GM23338 (cell line): Measurements from ENCODE around the gene ZNF644. TPM values are rescaled to one million over a fixed set of nuclear protein-coding genes. Genes with fewer than 3 reads are reported as not detected.

Source experiments
- ATAC-seq: fragments of 200-7000 bp; cut with Tn5 transposase; 3 replicates; pipeline ENCODE4 v1.9.1; 2020
- DNase-seq: peaks from one replicate; pipeline ENCODE4 v3.0.0-alpha.2; 2015; ENCODE audit warnings: low spot score
- H2AFZ ChIP-seq: fragments of 200-600 bp; sonication (generic); 2 replicates; pipeline ENCODE4 v1.8.0; 2016; ENCODE audit warnings: antibody characterized with exemption, mild to moderate bottlenecking, moderate library complexity
- H3F3A ChIP-seq: fragments of 200-600 bp; sonication (generic); replicated peaks from 2 replicates; pipeline ENCODE4 v1.8.0; 2017; ENCODE audit warnings: antibody characterized with exemption, mixed run types, low read depth
- H3K27ac ChIP-seq: fragments of 200-600 bp; sonication (generic); 2 replicates; pipeline ENCODE4 v1.6.1; 2016; ENCODE audit warnings: low read depth
- H3K27me3 ChIP-seq: fragments of 200-600 bp; sonication (generic); 2 replicates; pipeline ENCODE4 v1.8.0; 2016; ENCODE audit warnings: mild to moderate bottlenecking, mixed run types, moderate library complexity; ENCODE audit not compliant: insufficient read depth
- H3K36me3 ChIP-seq: fragments of 200-600 bp; sonication (generic); 2 replicates; pipeline ENCODE4 v1.8.0; 2016; ENCODE audit warnings: mild to moderate bottlenecking; ENCODE audit not compliant: insufficient read depth
- H3K4me1 ChIP-seq: fragments of 200-600 bp; sonication (generic); 2 replicates; pipeline ENCODE4 v1.8.0; 2016; ENCODE audit warnings: mild to moderate bottlenecking, moderate library complexity; ENCODE audit not compliant: insufficient read depth
- H3K4me2 ChIP-seq: fragments of 200-600 bp; sonication (generic); 2 replicates; pipeline ENCODE4 v1.7.1; 2017; ENCODE audit warnings: mixed run types
- H3K4me3 ChIP-seq: fragments of 200-600 bp; sonication (generic); 2 replicates; pipeline ENCODE4 v1.6.1; 2016; ENCODE audit warnings: mixed run types
- H3K79me2 ChIP-seq: fragments of 200-600 bp; sonication (generic); replicated peaks from 2 replicates; pipeline ENCODE4 v1.8.0; 2017; ENCODE audit warnings: mild to moderate bottlenecking; ENCODE audit not compliant: insufficient read depth
- H3K9me2 ChIP-seq: fragments of 200-600 bp; sonication (generic); 2 replicates; pipeline ENCODE4 v1.8.0; 2017; ENCODE audit not compliant: insufficient read depth
- H4K20me1 ChIP-seq: fragments of 200-600 bp; sonication (generic); replicated peaks from 2 replicates; pipeline ENCODE4 v1.8.0; 2017; ENCODE audit warnings: mild to moderate bottlenecking; ENCODE audit not compliant: insufficient read depth
- H3K27ac Mint-ChIP-seq: 2 replicates; pipeline ENCODE4 v1.8.0; 2020; ENCODE audit warnings: inconsistent platforms, mild to moderate bottlenecking, moderate library complexity, mixed read lengths
- H3K27me3 Mint-ChIP-seq: 3 replicates; pipeline ENCODE4 v1.8.0; 2022; ENCODE audit warnings: low read depth, mild to moderate bottlenecking, moderate library complexity, mixed read lengths, inconsistent platforms; ENCODE audit not compliant: insufficient read depth, poor library complexity
- H3K36me3 Mint-ChIP-seq: 3 replicates; pipeline ENCODE4 v1.8.0; 2021; ENCODE audit warnings: low read depth, mild to moderate bottlenecking, inconsistent platforms, moderate library complexity, mixed read lengths
- H3K4me1 Mint-ChIP-seq: 3 replicates; pipeline ENCODE4 v1.8.0; 2020; ENCODE audit warnings: mild to moderate bottlenecking, inconsistent platforms, mixed read lengths
- H3K4me3 Mint-ChIP-seq: 3 replicates; pipeline ENCODE4 v1.8.0; 2021; ENCODE audit warnings: moderate library complexity, mild to moderate bottlenecking, inconsistent platforms, mixed read lengths
- H3K9me3 Mint-ChIP-seq: 3 replicates; pipeline ENCODE4 v1.8.0; 2020; ENCODE audit warnings: moderate library complexity, mild to moderate bottlenecking, inconsistent platforms, mixed read lengths
- CREB1 ChIP-seq: fragments of 250-450 bp; sonication (Bioruptor Pico); IDR thresholded peaks from 2 replicates; pipeline ENCODE4 v1.5.0; 2020; ENCODE audit warnings: low read depth, mild to moderate bottlenecking, moderate library complexity
- EZH2 ChIP-seq: fragments of 200-600 bp; sonication (generic); IDR thresholded peaks from one replicate; pipeline ENCODE4 v1.8.0; 2017; ENCODE audit warnings: antibody characterized with exemption, mild to moderate bottlenecking, low read depth; ENCODE audit not compliant: unreplicated experiment
- EZH2phosphoT487 ChIP-seq: fragments of 200-600 bp; sonication (generic); IDR thresholded peaks from one replicate; pipeline ENCODE4 v1.8.1; 2018; ENCODE audit warnings: antibody characterized with exemption; ENCODE audit not compliant: unreplicated experiment
- NANOG ChIP-seq: IDR thresholded peaks from 2 replicates; pipeline ENCODE4 v1.6.1; 2016; ENCODE audit warnings: antibody characterized with exemption, borderline replicate concordance
- STAT1 ChIP-seq: IDR thresholded peaks from one replicate; pipeline ENCODE4 v1.6.1; 2016; ENCODE audit warnings: antibody characterized with exemption; ENCODE audit not compliant: unreplicated experiment
- ZNF331 ChIP-seq: fragments of 250-450 bp; sonication (Bioruptor Pico); IDR thresholded peaks from 2 replicates; pipeline ENCODE4 v1.5.0; 2020; ENCODE audit warnings: low read depth, mild to moderate bottlenecking, moderate library complexity
- polyA plus RNA-seq: library from polyadenylated mRNA; unstranded; fragments of >200 nt; fragmentation: Nextera tagmentation; extraction: Ambion mirVana; gene quantifications from 2 replicates; pipeline ENCODE4 v1.2.1, GENCODE V29; 2016
- total RNA-seq: library from RNA; depleted of rRNA; stranded (reverse); fragments of >200 nt; shearing (Covaris generic); gene quantifications from 2 replicates; pipeline ENCODE4 v1.2.3, GENCODE V29; 2014
- TF ChIP-seq, protein P1 (sequence below), 2 experiments: fragments of 200-600 bp in 1 of 2; sonication (generic) in 1 of 2; conservative IDR thresholded peaks; 2 replicates each; pipeline versions ENCODE4 v1.5.1 to v1.6.1; 2016 to 2017; ENCODE audit warnings: antibody characterized with exemption in 2 of 2, low read depth in 2 of 2, mild to moderate bottlenecking in 2 of 2, moderate library complexity in 1 of 2
- TF ChIP-seq, protein P2 (sequence below): IDR thresholded peaks from 2 replicates; pipeline ENCODE4 v1.6.1; 2016; ENCODE audit warnings: antibody characterized with exemption
- TF ChIP-seq, protein P3 (sequence below): IDR thresholded peaks from one replicate; pipeline ENCODE4 v1.6.1; 2018; ENCODE audit warnings: antibody characterized with exemption; ENCODE audit not compliant: unreplicated experiment

Gene ZNF644
- total and polyA plus RNA-seq, 2 experiments from 2014 or later: 101 to 103 TPM

DNA sequence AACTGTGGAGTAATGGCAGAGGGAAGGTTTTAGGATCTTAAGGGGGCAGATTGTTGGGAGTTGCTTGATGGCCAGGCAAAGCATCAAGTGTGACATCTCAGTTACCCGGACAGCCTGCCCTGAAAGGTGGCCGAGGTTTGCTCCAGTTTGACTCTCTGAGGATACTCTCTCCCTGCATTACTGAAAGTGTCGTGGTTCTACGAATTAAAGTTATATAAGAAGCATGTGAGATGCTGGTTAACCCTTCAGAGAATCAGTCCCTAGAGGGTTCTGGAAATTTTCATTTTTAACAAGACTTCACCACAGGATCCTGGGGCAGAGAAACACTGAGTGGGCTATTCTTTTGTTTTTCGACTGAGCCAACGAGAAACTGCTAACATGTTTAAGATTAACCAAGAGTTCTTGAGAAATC lies 689 bp upstream of the ZNF644 start (continued):
- TF ChIP-seq, protein P1, sequence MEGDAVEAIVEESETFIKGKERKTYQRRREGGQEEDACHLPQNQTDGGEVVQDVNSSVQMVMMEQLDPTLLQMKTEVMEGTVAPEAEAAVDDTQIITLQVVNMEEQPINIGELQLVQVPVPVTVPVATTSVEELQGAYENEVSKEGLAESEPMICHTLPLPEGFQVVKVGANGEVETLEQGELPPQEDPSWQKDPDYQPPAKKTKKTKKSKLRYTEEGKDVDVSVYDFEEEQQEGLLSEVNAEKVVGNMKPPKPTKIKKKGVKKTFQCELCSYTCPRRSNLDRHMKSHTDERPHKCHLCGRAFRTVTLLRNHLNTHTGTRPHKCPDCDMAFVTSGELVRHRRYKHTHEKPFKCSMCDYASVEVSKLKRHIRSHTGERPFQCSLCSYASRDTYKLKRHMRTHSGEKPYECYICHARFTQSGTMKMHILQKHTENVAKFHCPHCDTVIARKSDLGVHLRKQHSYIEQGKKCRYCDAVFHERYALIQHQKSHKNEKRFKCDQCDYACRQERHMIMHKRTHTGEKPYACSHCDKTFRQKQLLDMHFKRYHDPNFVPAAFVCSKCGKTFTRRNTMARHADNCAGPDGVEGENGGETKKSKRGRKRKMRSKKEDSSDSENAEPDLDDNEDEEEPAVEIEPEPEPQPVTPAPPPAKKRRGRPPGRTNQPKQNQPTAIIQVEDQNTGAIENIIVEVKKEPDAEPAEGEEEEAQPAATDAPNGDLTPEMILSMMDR (conservative IDR thresholded peaks at IDR 0.05; ENCODE audit: low read depth in 2 of 2): no peak
- TF ChIP-seq STAT1 (no peak), ZNF331 (CRISPR knock-in tag) (no peak), CREB1 (CRISPR knock-in tag) (no peak), EZH2phosphoT487 (no peak), EZH2 (no peak)
- TF ChIP-seq, protein P2, sequence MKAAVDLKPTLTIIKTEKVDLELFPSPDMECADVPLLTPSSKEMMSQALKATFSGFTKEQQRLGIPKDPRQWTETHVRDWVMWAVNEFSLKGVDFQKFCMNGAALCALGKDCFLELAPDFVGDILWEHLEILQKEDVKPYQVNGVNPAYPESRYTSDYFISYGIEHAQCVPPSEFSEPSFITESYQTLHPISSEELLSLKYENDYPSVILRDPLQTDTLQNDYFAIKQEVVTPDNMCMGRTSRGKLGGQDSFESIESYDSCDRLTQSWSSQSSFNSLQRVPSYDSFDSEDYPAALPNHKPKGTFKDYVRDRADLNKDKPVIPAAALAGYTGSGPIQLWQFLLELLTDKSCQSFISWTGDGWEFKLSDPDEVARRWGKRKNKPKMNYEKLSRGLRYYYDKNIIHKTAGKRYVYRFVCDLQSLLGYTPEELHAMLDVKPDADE: no peak
- TF ChIP-seq, protein P3, sequence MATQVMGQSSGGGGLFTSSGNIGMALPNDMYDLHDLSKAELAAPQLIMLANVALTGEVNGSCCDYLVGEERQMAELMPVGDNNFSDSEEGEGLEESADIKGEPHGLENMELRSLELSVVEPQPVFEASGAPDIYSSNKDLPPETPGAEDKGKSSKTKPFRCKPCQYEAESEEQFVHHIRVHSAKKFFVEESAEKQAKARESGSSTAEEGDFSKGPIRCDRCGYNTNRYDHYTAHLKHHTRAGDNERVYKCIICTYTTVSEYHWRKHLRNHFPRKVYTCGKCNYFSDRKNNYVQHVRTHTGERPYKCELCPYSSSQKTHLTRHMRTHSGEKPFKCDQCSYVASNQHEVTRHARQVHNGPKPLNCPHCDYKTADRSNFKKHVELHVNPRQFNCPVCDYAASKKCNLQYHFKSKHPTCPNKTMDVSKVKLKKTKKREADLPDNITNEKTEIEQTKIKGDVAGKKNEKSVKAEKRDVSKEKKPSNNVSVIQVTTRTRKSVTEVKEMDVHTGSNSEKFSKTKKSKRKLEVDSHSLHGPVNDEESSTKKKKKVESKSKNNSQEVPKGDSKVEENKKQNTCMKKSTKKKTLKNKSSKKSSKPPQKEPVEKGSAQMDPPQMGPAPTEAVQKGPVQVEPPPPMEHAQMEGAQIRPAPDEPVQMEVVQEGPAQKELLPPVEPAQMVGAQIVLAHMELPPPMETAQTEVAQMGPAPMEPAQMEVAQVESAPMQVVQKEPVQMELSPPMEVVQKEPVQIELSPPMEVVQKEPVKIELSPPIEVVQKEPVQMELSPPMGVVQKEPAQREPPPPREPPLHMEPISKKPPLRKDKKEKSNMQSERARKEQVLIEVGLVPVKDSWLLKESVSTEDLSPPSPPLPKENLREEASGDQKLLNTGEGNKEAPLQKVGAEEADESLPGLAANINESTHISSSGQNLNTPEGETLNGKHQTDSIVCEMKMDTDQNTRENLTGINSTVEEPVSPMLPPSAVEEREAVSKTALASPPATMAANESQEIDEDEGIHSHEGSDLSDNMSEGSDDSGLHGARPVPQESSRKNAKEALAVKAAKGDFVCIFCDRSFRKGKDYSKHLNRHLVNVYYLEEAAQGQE: no peak

DNA sequence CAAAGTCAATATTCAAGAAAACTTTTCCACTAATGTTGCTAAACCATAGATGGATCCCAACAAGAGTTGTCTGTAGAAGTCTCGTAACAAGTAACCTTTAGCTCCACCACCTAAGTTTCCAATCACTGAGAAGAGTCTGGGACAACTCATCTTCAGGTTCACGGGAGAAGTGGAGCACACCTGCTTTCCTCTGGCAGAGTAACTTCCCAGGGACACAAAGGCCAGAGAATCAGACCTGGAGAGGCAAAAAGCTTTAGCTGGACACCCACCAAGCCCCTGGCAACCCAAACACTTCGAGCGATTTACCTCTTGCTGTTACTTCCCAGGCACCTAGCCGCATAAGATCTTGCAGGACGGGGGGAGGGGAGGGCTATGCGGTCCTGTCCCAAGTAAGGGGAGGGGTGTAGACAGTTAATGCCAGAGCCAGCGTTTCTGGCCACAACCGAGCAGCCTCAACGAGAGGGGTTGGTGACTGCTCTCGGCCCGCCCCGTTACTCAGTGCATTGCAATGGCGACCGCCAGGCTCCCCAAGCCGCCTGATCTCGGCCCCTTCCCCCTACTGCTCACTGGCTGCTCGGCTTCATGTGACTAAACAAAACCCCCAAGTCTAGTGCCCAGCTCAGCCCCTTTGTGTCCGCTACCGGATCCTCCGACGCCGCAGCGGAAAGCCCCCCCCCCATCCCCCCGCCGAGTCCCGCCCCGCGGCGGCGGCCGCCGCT lies 709 bp downstream of the ZNF644 start:
- H3K9me2 ChIP-seq: no peaks in the 10 kb centered on the region
- H3K36me3 Mint-ChIP-seq: peaks cover 42% of the 10 kb centered on the region
- peaks cover 37% of the 10 kb centered on the region for H3K4me1 Mint-ChIP-seq
- no peaks in the 10 kb centered on the region for H3K27me3 ChIP-seq
- H3K4me1 ChIP-seq: peaks cover 29% of the 10 kb centered on the region
- H3F3A ChIP-seq: peaks cover 8% of the 10 kb centered on the region; the same call in 1 of the 2 replicates
- H3K4me3 ChIP-seq: peak overlapping the region; percentile 71
- peak overlapping the region; percentile 100 for H3K27ac Mint-ChIP-seq
- H3K4me2 ChIP-seq: peak overlapping the region; percentile 80
- peak overlapping the region; percentile 98 for H3K4me3 Mint-ChIP-seq
- TF ChIP-seq, protein P3: peak; percentile 8
- TF ChIP-seq CREB1 (CRISPR knock-in tag): peak; percentile 1; the same call in 1 of the 2 replicates
- TF ChIP-seq NANOG: no peak
- peaks cover 20% of the 10 kb centered on the region for H3K9me3 Mint-ChIP-seq
- H3K36me3 ChIP-seq: peaks cover 5% of the 10 kb centered on the region; the same call in 1 of the 2 replicates
- peaks cover 22% of the 10 kb centered on the region for H3K27me3 Mint-ChIP-seq
- DNase-seq (peak; percentile 91), ATAC-seq (peak; percentile 81)
- H3K79me2 ChIP-seq: peaks cover 51% of the 10 kb centered on the region
- peak overlapping the region; percentile 100 for H3K27ac ChIP-seq
- no peak overlapping the region for H2AFZ ChIP-seq
- H4K20me1 ChIP-seq: 0 out of 2 replicates have a peak, but pooled peaks cover 8% of the 10 kb centered on the region
